CD4-positive, CD25-positive, alpha-beta regulatory T cell (primary cell): Measurements from ENCODE around the gene AOC2. TPM values are rescaled to one million over a fixed set of nuclear protein-coding genes. Genes with fewer than 3 reads are reported as not detected.
A peak's percentile ranks its signal among the peaks of the same experiment; 100 is the strongest.

ENCODE experiments used
- ATAC-seq, 2 donors: fragments of 150-1000 bp; cut with Tn5 transposase; one replicate each; pipeline ENCODE4 v1.10.0; 2021; ENCODE audit warnings: low read depth in 2 of 2, moderate number of reproducible peaks in 2 of 2, moderate library complexity in 1 of 2
- DNase-seq, 3 donors: peaks; one replicate each; pipeline versions ENCODE4 v3.0.0 to v3.0.0-alpha.2; 2012 to 2022; ENCODE audit warnings: mixed read lengths in 1 of 3
- H3K27ac ChIP-seq: one replicate; pipeline ENCODE4 v1.7.0; 2013; ENCODE audit warnings: mild to moderate bottlenecking, low read length; ENCODE audit not compliant: insufficient read depth, poor library complexity, severe bottlenecking
- H3K27me3 ChIP-seq: one replicate; pipeline ENCODE4 v1.7.0; 2013; ENCODE audit warnings: low read length; ENCODE audit not compliant: control insufficient read depth, insufficient read depth
- H3K36me3 ChIP-seq: one replicate; pipeline ENCODE4 v1.7.0; 2013; ENCODE audit warnings: mild to moderate bottlenecking, low read length, moderate library complexity; ENCODE audit not compliant: control insufficient read depth, insufficient read depth
- H3K4me1 ChIP-seq: 2 replicates; pipeline ENCODE4 v1.7.0; 2013; ENCODE audit warnings: mild to moderate bottlenecking, low read length; ENCODE audit not compliant: insufficient read depth, control insufficient read depth, poor library complexity, severe bottlenecking
- H3K4me3 ChIP-seq: one replicate; pipeline ENCODE4 v1.7.0; 2013; ENCODE audit warnings: low read depth, mild to moderate bottlenecking, low read length, moderate library complexity
- H3K9me3 ChIP-seq, 2 experiments: 1 replicate in 1 of 2; 2 replicates in 1 of 2; pipeline ENCODE4 v1.7.0; 2013; ENCODE audit warnings: low read length in 2 of 2, mild to moderate bottlenecking in 1 of 2, moderate library complexity in 1 of 2; ENCODE audit not compliant: control insufficient read depth in 2 of 2
- H3K27ac Mint-ChIP-seq, 3 donors: one replicate each; pipeline ENCODE4 v1.8.0; 2020 to 2022; ENCODE audit warnings: mild to moderate bottlenecking in 3 of 3, mixed read lengths in 3 of 3, moderate library complexity in 2 of 3
- H3K27me3 Mint-ChIP-seq: one replicate; pipeline ENCODE4 v1.8.0; 2022; ENCODE audit warnings: mild to moderate bottlenecking, mixed read lengths
- H3K36me3 Mint-ChIP-seq: one replicate; pipeline ENCODE4 v1.8.0; 2020; ENCODE audit warnings: mixed read lengths
- H3K4me1 Mint-ChIP-seq, 4 donors: one replicate each; pipeline ENCODE4 v1.8.0; 2020 to 2022; ENCODE audit warnings: mixed read lengths in 4 of 4, mild to moderate bottlenecking in 1 of 4
- H3K4me3 Mint-ChIP-seq, 4 donors: one replicate each; pipeline ENCODE4 v1.8.0; 2020 to 2022; ENCODE audit warnings: mild to moderate bottlenecking in 4 of 4, mixed read lengths in 4 of 4, moderate library complexity in 3 of 4
- H3K9me3 Mint-ChIP-seq, 7 donors: one replicate each; pipeline ENCODE4 v1.8.0; 2020 to 2022; ENCODE audit warnings: mixed read lengths in 7 of 7, mild to moderate bottlenecking in 3 of 7, moderate library complexity in 2 of 7
- polyA plus RNA-seq, 4 donors: library from polyadenylated mRNA; unstranded; fragments of 300-500 nt; fragmentation: Illumina TruSeq; gene quantifications; one replicate each; pipeline ENCODE4 v1.2.3, GENCODE V29; 2021
- total RNA-seq: library from RNA; stranded (reverse); gene quantifications from one replicate; pipeline ENCODE4 v1.2.3, GENCODE V29; 2022

Gene AOC2
- total and polyA plus RNA-seq, 5 donors from 2014 or later = 0.17 to 2.3 TPM; not detected in 3

DNA sequence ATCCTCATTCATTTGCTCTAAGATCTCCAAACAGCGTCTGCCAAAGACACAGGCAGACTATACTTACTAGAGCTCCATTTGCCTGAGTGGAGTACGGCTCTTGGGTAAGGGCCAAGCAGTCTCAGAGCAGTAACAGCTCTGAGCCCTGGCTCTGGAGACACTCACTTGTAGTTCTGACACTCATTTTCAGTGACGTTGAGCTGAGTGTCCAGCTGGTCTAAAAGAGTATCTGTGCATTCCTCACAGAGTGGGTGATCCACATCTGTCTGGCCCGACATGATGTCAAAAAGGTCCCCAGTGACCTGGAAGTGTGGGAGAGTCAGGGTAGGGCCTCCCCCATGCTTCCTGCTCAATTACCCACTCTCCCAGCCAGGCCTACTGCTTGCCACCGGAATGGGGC lies 26.0 kb upstream of the AOC2 start:
- Histone ChIP-seq H3K9me3 (no peaks in the 10 kb centered on the region), H3K4me1 (peaks cover 8% of the 10 kb centered on the region), H3K27me3 (no peaks in the 10 kb centered on the region), H3K36me3 (peaks cover 76% of the 10 kb centered on the region), H3K27ac (no peak overlapping the region), H3K4me3 (no peak overlapping the region)
- no peak for ATAC-seq
- Mint-ChIP-seq H3K27ac (no peak overlapping the region), H3K4me3 (no peak overlapping the region), H3K9me3 (no peaks in the 10 kb centered on the region), H3K27me3 (no peaks in the 10 kb centered on the region), H3K4me1 (peaks cover 8 to 38% (median 15%) of the 10 kb centered on the region in 4 donors), H3K36me3 (peaks cover 46% of the 10 kb centered on the region)
- no peak for DNase-seq

DNA sequence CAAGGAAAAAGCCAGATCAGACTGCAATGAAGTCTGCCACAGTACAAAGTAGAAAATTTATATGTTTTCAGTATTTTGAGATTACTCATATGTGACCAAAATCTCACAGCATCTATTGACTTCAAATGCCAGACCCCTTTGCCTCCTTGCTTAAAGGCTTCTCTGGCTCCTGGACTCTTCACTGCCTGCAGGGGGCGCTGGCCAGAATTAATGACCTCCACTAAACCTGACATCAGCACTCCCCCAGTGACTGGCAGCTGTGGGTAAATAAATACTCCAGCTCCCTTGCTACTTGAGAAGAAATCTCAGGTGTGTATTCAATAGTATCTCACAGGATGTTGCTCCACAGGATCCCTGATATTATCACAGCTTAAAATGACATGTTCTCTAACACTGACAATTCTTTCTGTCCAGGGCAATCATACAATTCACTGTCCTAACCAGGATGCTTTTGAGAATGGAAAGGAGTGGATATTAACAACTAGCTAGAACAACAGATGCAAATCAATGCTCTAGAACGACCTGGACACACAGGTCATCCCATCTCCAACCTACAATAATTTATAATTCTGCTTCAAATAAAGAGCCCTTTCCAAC lies 24.3 kb upstream of the AOC2 start:
- Histone ChIP-seq H3K4me1 (peaks cover 12% of the 10 kb centered on the region), H3K4me3 (no peak overlapping the region), H3K27ac (no peak overlapping the region), H3K36me3 (peaks cover 59% of the 10 kb centered on the region), H3K27me3 (no peaks in the 10 kb centered on the region), H3K9me3 (no peaks in the 10 kb centered on the region)
- DNase-seq (peak; percentile 49 to 75 (median 50)), ATAC-seq (no peak)
- Mint-ChIP-seq H3K36me3 (peaks cover 31% of the 10 kb centered on the region), H3K4me3 (peak overlapping the region in 2 of 4 donors; percentile 11 to 73), H3K27ac (peak overlapping the region in 2 of 3 donors; percentile 11 to 42), H3K9me3 (peaks cover 0 to 1% (median 0%) of the 10 kb centered on the region in 7 donors), H3K4me1 (peaks cover 8 to 47% (median 19%) of the 10 kb centered on the region in 4 donors), H3K27me3 (peaks cover 5% of the 10 kb centered on the region)

DNA sequence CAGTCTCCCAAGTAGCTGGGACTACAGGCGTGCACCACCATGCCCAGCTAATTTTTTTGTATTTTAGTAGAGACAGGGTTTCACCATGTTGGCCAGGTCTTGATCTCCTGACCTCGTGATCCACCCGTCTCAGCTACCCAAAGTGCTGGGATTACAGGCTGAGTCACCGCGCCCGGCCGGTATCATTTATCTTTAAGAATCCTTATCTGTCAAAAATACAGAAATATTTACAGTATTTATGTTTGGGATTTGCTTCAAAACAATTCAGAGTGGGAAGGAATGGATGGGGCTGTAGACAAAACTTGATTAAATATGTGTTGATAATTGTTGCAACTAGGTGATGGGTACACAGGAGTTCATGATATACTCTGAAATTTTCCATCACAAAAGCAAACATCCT lies 23.2 kb upstream of the AOC2 start:
- Histone ChIP-seq H3K9me3 (no peaks in the 10 kb centered on the region), H3K27me3 (no peaks in the 10 kb centered on the region), H3K4me3 (no peak overlapping the region), H3K36me3 (peaks cover 48% of the 10 kb centered on the region), H3K4me1 (peaks cover 12% of the 10 kb centered on the region), H3K27ac (no peak overlapping the region)
- Mint-ChIP-seq H3K4me1 (peaks cover 8 to 49% (median 19%) of the 10 kb centered on the region in 4 donors), H3K4me3 (peak overlapping the region in 3 of 4 donors; percentile 43 to 67 (median 56)), H3K36me3 (peaks cover 26% of the 10 kb centered on the region), H3K9me3 (peaks cover 0 to 1% (median 0%) of the 10 kb centered on the region in 7 donors), H3K27ac (no peak overlapping the region), H3K27me3 (peaks cover 5% of the 10 kb centered on the region)
- no peak for DNase-seq
- ATAC-seq = no peak

DNA sequence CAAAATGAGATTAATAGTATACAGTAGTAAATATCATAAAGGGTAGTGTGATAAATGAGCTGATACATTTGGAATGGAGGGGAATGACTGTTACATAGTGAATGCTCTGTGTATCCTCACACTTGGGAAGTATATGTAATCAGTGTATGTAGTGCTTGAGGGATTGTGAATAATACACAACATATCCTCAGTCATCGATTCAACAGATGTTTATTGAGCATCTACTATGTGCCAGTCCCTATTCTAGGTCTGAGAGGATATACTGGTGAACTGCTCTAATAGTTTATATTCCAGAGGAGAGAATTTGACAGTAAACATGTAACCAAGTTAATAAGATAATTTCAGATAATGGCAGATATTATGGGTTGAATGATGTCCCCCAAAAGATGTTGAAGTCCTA lies 16.9 kb upstream of the AOC2 start:
- Histone ChIP-seq H3K27me3 (peaks cover 3% of the 10 kb centered on the region), H3K36me3 (no peaks in the 10 kb centered on the region), H3K4me3 (no peak overlapping the region), H3K4me1 (peaks cover 12% of the 10 kb centered on the region), H3K9me3 (no peaks in the 10 kb centered on the region), H3K27ac (no peak overlapping the region)
- Mint-ChIP-seq H3K36me3 (peaks cover 3% of the 10 kb centered on the region), H3K27me3 (peaks cover 24% of the 10 kb centered on the region), H3K4me1 (peaks cover 2 to 29% (median 8%) of the 10 kb centered on the region in 4 donors), H3K9me3 (peaks cover 0 to 1% (median 0%) of the 10 kb centered on the region in 7 donors), H3K4me3 (no peak overlapping the region), H3K27ac (no peak overlapping the region)
- DNase-seq (no peak), ATAC-seq (no peak)

DNA sequence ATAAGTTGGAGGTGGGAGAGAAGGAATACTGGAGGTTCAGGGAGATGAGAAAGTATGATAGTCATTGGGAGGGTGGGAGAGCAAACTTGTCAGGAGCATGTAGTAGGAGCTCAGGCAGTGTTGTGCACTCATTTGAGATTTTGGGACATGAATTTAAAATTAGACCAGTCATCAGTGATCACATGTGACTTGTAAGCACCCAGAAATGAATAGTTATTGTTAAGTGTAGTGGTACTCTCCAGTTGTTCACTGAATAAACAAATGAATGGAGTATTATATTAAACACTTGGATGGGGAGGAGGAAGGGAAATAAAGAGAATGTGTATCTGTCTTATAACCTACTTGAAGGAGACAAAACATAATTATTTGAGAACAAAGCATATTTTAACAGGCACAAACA lies 13.4 kb upstream of the AOC2 start:
- peaks cover 13% of the 10 kb centered on the region for H3K4me1 ChIP-seq
- H3K27me3 Mint-ChIP-seq = peaks cover 19% of the 10 kb centered on the region
- H3K4me3 Mint-ChIP-seq = peak overlapping the region in 3 of 4 donors; percentile 9 to 99 (median 75)
- H3K4me3 ChIP-seq = no peak overlapping the region
- peaks cover 5% of the 10 kb centered on the region for H3K36me3 ChIP-seq
- peaks cover 0 to 3% (median 0%) of the 10 kb centered on the region in 7 donors for H3K9me3 Mint-ChIP-seq
- no peak for DNase-seq
- no peak overlapping the region for H3K27ac ChIP-seq
- ATAC-seq = no peak
- H3K9me3 ChIP-seq = no peaks in the 10 kb centered on the region
- peak overlapping the region in 2 of 3 donors; percentile 45 to 81 for H3K27ac Mint-ChIP-seq
- H3K36me3 Mint-ChIP-seq = peaks cover 3% of the 10 kb centered on the region
- peaks cover 3% of the 10 kb centered on the region for H3K27me3 ChIP-seq
- H3K4me1 Mint-ChIP-seq = peaks cover 8 to 29% (median 14%) of the 10 kb centered on the region in 4 donors

DNA sequence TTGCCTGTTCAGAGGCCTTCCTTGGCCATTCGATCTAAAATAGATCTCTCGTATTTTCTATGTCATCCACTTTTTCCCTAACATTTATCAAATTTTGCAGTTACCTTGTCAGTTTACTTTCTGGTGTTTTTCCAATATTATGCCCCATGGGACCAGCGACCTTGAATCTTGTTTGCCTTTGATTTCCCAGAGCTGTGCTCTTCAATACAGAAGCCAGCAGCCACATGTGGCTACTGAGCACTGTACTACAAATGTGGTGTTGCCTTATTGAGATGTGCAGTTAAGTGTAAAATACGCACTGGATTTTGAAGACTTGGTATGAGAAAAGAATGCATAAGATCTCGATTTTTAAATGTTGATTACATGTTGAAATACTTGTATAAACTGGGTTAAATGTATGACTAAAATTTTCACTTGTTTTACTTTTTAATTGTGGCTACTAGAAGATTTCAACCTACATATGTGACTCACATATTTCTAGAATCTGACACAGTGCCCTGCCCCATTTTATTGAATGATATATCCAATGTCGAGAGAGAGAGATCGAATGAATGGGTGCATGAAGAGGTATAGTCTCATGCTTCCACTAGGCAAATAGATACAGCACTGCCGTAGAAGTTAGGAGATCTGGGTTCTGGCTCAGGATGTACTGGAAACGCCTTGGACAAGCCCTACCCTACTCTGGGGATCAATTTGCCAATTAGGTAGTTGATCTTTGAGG lies 12.0 kb upstream of the AOC2 start:
- H3K4me3 ChIP-seq = peak overlapping the region; percentile 97
- DNase-seq (no peak), ATAC-seq (peak; percentile 3 to 5)
- H3K27ac ChIP-seq = peak overlapping the region; percentile 94
- peaks cover 0 to 3% (median 0%) of the 10 kb centered on the region in 7 donors for H3K9me3 Mint-ChIP-seq
- peaks cover 14% of the 10 kb centered on the region for H3K27me3 Mint-ChIP-seq
- no peaks in the 10 kb centered on the region for H3K9me3 ChIP-seq
- peaks cover 8 to 29% (median 14%) of the 10 kb centered on the region in 4 donors for H3K4me1 Mint-ChIP-seq
- peak overlapping the region; percentile 97 to 99 (median 98) for H3K27ac Mint-ChIP-seq
- H3K27me3 ChIP-seq = no peaks in the 10 kb centered on the region
- H3K36me3 Mint-ChIP-seq = peaks cover 7% of the 10 kb centered on the region
- H3K4me3 Mint-ChIP-seq = peak overlapping the region; percentile 95 to 99 (median 98)
- peaks cover 10% of the 10 kb centered on the region for H3K36me3 ChIP-seq
- peaks cover 13% of the 10 kb centered on the region for H3K4me1 ChIP-seq

DNA sequence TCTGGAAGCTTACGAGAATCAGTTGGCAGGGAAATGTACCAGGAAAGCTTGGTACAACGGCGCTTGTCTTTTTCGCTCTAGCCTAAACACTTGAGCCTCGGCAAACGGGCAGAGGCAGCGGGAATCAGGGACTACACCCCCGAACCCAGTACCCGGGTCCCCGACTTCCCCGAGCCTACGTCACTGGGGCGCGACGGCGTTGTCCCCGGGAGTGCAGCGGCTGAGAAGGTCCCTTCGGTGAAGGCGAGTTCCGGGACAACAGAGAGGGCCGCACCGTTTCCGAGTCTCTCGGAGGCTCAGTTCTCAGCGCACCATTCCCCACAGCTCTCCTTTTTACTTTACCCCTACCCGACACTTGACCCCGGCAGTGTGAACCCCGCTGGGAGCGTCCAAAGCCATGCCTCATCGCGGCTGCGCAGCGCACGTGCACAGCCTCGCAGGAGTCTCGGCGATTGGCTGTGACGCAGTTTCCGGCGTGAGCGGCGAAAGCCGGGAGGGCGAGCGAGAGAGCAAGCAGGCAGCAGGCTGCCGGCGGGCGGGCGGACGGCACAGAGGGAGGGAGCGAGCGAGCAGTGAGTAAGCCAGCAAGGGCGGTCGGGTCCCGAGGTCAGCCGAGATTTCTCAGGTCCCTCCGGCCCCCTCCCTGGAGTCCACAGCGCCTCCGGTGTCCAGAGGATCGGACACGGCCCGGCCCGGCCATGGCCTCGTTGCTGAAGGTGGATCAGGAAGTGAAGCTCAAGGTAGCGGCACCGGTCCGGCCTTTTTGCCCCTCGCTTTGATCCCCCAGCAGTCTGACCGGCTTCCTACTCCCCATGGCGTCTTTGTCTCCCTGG lies 11.2 kb upstream of the AOC2 start, which contains the start of gene PSME3:
TSS of gene PSME3 (plus strand) at position 464 of the 833 bp plus-strand sequence. CDS start at position 699, 235 bp downstream.
- peaks cover 18% of the 10 kb centered on the region for H3K36me3 ChIP-seq
- peaks cover 13% of the 10 kb centered on the region for H3K4me1 ChIP-seq
- ATAC-seq (peak; percentile 88 to 91), DNase-seq (peak; percentile 88 to 94 (median 90))
- peak within 1 kb of the TSS; percentile 97 for H3K4me3 ChIP-seq
- H3K27me3 ChIP-seq = no peaks in the 10 kb centered on the region
- Mint-ChIP-seq H3K4me1 (peaks cover 8 to 29% (median 18%) of the 10 kb centered on the region in 4 donors), H3K9me3 (peaks cover 0 to 3% (median 0%) of the 10 kb centered on the region in 7 donors), H3K27ac (peak within 1 kb of the TSS; percentile 97 to 99 (median 98)), H3K36me3 (peaks cover 12% of the 10 kb centered on the region), H3K27me3 (peaks cover 10% of the 10 kb centered on the region), H3K4me3 (peak within 1 kb of the TSS; percentile 95 to 99 (median 98))
- peak within 1 kb of the TSS; percentile 94 for H3K27ac ChIP-seq
- H3K9me3 ChIP-seq = no peaks in the 10 kb centered on the region
